Right lobe of liver (tissue), 4 donors: ENCODE measurements around the gene PPFIBP2.

ENCODE experiments used
- POLR2A ChIP-seq: fragments of 450-650 bp; IDR thresholded peaks from one replicate; pipeline ENCODE4 v1.6.1; 2017; ENCODE audit warnings: antibody characterized with exemption, mild to moderate bottlenecking
- TF ChIP-seq, protein P1 (sequence below), 4 donors: fragments of 200-600 bp in 3 of 4; fragments of 450-650 bp in 1 of 4; IDR thresholded peaks; one replicate each; pipeline versions ENCODE4 v1.5.1 to v1.8.0; 2016 to 2022; ENCODE audit warnings: antibody characterized with exemption in 4 of 4, mild to moderate bottlenecking in 2 of 4
- donor health status: DM: no; HTN: no; CAD: no.
- donor health status: DM: no; HTN: no; CAD: no.
- donor health status: DM: no; HTN: yes; CAD: no.

DNA sequence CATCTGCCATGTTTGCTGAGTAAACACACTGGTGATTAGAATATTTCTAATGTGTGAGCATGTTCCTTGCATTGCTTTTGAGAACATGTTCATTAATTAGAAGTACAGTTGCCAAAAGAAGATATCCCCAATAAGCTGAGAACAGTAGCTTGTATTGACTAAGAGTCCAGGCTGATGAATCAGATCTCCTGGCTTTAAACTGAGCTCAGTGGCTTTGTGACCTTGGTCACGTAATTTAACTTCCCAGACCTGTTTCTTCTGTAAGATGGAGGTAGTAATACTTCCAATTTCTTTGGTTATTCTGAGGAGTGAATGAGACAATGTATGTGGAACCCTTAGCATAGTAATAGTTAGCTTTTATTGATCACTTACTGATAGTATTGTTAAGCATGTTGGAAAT lies 97.6 kb downstream of the PPFIBP2 start:
- TF ChIP-seq, protein P1, sequence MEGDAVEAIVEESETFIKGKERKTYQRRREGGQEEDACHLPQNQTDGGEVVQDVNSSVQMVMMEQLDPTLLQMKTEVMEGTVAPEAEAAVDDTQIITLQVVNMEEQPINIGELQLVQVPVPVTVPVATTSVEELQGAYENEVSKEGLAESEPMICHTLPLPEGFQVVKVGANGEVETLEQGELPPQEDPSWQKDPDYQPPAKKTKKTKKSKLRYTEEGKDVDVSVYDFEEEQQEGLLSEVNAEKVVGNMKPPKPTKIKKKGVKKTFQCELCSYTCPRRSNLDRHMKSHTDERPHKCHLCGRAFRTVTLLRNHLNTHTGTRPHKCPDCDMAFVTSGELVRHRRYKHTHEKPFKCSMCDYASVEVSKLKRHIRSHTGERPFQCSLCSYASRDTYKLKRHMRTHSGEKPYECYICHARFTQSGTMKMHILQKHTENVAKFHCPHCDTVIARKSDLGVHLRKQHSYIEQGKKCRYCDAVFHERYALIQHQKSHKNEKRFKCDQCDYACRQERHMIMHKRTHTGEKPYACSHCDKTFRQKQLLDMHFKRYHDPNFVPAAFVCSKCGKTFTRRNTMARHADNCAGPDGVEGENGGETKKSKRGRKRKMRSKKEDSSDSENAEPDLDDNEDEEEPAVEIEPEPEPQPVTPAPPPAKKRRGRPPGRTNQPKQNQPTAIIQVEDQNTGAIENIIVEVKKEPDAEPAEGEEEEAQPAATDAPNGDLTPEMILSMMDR (IDR thresholded peaks at IDR 0.05) = no peak
- no peak for TF ChIP-seq POLR2A
